ENCODE results near the gene EEPD1. TPM values are rescaled to one million over a fixed set of nuclear protein-coding genes. Genes with fewer than 3 reads are reported as not detected.

Gene EEPD1
- total and polyA plus RNA-seq, 2 donors (not counting 3 experiments of a cell fraction or from before 2014, with no cell fraction given), result 0.40 to 0.42 TPM

GRCh38 chr7:36185092-36185491 lies 32.0 kb downstream of the EEPD1 start:
- H4K20me1 ChIP-seq (replicated peaks; ENCODE audit: control insufficient read depth, extremely low read depth, insufficient read depth, low read length), result no peaks in the 10 kb centered on the region
- no peaks in the 10 kb centered on the region for H3K9me1 ChIP-seq (replicated peaks; ENCODE audit: control insufficient read depth, extremely low read depth, insufficient read depth, low read length)
- no peak overlapping the region for H3K27ac ChIP-seq (ENCODE audit: insufficient read depth, low read depth, low read length)
- no peaks in the 10 kb centered on the region for H3K4me1 ChIP-seq (ENCODE audit: control insufficient read depth, extremely low read depth, insufficient read depth, low read length)
- CTCF ChIA-PET, result interaction anchor here (1.5 kb wide), 1 partner anchor 56 kb away, joined by 5 read pairs; no protein-coding TSS in a partner anchor
- H3K36me3 ChIP-seq (ENCODE audit: control insufficient read depth in 2 of 2, extremely low read depth in 1 of 2, insufficient read depth in 2 of 2, low read length in 2 of 2), result no peaks in the 10 kb centered on the region
- no TSS peak for BruUV-seq (replicated peaks)
- no peak for DNase-seq (ENCODE audit: low read depth, low spot score)
- no peak for FAIRE-seq
- H2AFZ ChIP-seq (ENCODE audit: low read depth, low read length), result no peak overlapping the region
- no peaks in the 10 kb centered on the region for H3K9me3 ChIP-seq (replicated peaks; ENCODE audit: control insufficient read depth, insufficient read depth, low read length)
- POLR2A ChIA-PET, result no interaction called here
- H3K4me2 ChIP-seq (ENCODE audit: insufficient read depth, low read length), result no peak overlapping the region
- H3K9ac ChIP-seq (replicated peaks; ENCODE audit: extremely low read depth, insufficient read depth, low read length), result no peak overlapping the region
- dilution Hi-C loops (cut with MboI; ENCODE audit: extremely low pct_ligation_motif_present, low sequenced_read_pairs) (no loop called here), intact Hi-C loops (cut with micrococcal nuclease) (loop anchor here (10.0 kb wide), 1 partner anchor 60 kb away; no protein-coding TSS in a partner anchor)
- no peak overlapping the region for H3K4me3 ChIP-seq (replicated peaks in 1 of 3; ENCODE audit: insufficient read depth in 1 of 3, low read depth in 1 of 3, low read length in 3 of 3)
- TF ChIP-seq POLR2AphosphoS5 (IDR thresholded peaks at IDR 0.05; ENCODE audit: insufficient read depth, low read depth, low read length) (no peak), JUN (IDR thresholded peaks at IDR 0.05; ENCODE audit: borderline replicate concordance, insufficient read depth, insufficient read length, low read depth) (no peak), FOS (IDR thresholded peaks at IDR 0.05; ENCODE audit: borderline replicate concordance, insufficient read depth, low read length) (no peak), MYC (IDR thresholded peaks at IDR 0.05; ENCODE audit: low read depth, low read length) (no peak), POLR2A (IDR thresholded peaks at IDR 0.05; ENCODE audit: low read depth, low read length) (no peak), GATA2 (IDR thresholded peaks at IDR 0.05; ENCODE audit: insufficient read depth, insufficient read length, low read depth, low read length) (no peak), EZH2 (IDR thresholded peaks at IDR 0.05; ENCODE audit: borderline replicate concordance, low read depth, low read length, severe bottlenecking) (no peak), CTCF (IDR thresholded peaks at IDR 0.05; ENCODE audit: extremely low read depth in 1 of 2, insufficient read depth in 1 of 2, low read depth in 1 of 2, low read length in 2 of 2) (no peak)
- TF ChIP-seq, protein P1, sequence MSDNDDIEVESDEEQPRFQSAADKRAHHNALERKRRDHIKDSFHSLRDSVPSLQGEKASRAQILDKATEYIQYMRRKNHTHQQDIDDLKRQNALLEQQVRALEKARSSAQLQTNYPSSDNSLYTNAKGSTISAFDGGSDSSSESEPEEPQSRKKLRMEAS (IDR thresholded peaks at IDR 0.05; ENCODE audit: insufficient read depth, insufficient read length), result no peak
- no peaks in the 10 kb centered on the region for H3K27me3 ChIP-seq (ENCODE audit: control insufficient read depth in 2 of 2, insufficient read depth in 2 of 2, low read length in 2 of 2)
- H3K79me2 ChIP-seq (ENCODE audit: control insufficient read depth, insufficient read depth, low read length), result no peaks in the 10 kb centered on the region
